GM18870 (cell line): Measurements from ENCODE around the gene TREM2.
A peak's percentile ranks its signal among the peaks of the same experiment; 100 is the strongest.
"Not testable (repeated sequence)": the region's sequence is repeated elsewhere in the genome, so short reads cannot be mapped to it uniquely, and the experiment has no call there.

ENCODE experiments used
- ATAC-seq: cut with Tn5 transposase; IDR thresholded peaks from one replicate; pipeline ENCODE4 v1.9.1; 2021; ENCODE audit warnings: moderate library complexity; ENCODE audit not compliant: unreplicated experiment

TREM2 gene

GRCh38 chr6:41162687-41163418 is at the start of gene TREM2:
Gene TREM2 (minus strand): TSS chr6:41163116. CDS start chr6:41163082, 34 bp downstream.
- no peak for ATAC-seq

GRCh38 chr6:41209547-41210320 is 46.8 kb upstream of the TREM2 start:
- ATAC-seq = no peak

GRCh38 chr6:41208439-41209106 is 45.7 kb upstream of the TREM2 start:
- ATAC-seq = no peak

- ATAC-seq = no peak
Observed at GRCh38 chr6:41204156-41204555, 41.2 kb upstream of the TREM2 start.

GRCh38 chr6:41201764-41202173 is 38.9 kb upstream of the TREM2 start:
- no peak for ATAC-seq

GRCh38 chr6:41200901-41201763 is 38.2 kb upstream of the TREM2 start, which contains the start of gene TREML2:
Gene TREML2 (minus strand): TSS chr6:41201149. CDS start chr6:41201008, 141 bp downstream.
- ATAC-seq = no peak

GRCh38 chr6:41200296-41200900 is 37.5 kb upstream of the TREM2 start:
- ATAC-seq = no peak

- ATAC-seq = peak; percentile 54
Observed at GRCh38 chr6:41199552-41200246, 36.8 kb upstream of the TREM2 start.

GRCh38 chr6:41197234-41197633 is 34.3 kb upstream of the TREM2 start:
- ATAC-seq = no peak

- ATAC-seq = no peak
Observed at GRCh38 chr6:41194386-41194785, 31.5 kb upstream of the TREM2 start.

- no peak for ATAC-seq
Observed at GRCh38 chr6:41193884-41194283, 31.0 kb upstream of the TREM2 start.

- no peak for ATAC-seq
Observed at GRCh38 chr6:41193171-41193734, 30.3 kb upstream of the TREM2 start.

GRCh38 chr6:41191569-41191968 is 28.7 kb upstream of the TREM2 start:
- no peak for ATAC-seq

- no peak for ATAC-seq
Observed at GRCh38 chr6:41190791-41191190, 27.9 kb upstream of the TREM2 start.

GRCh38 chr6:41189967-41190366 is 27.1 kb upstream of the TREM2 start:
- no peak for ATAC-seq

GRCh38 chr6:41189046-41189445 is 26.1 kb upstream of the TREM2 start:
- ATAC-seq = not testable (repeated sequence)

GRCh38 chr6:41187924-41188886 is 25.3 kb upstream of the TREM2 start:
- ATAC-seq = no peak

- no peak for ATAC-seq
Observed at GRCh38 chr6:41186031-41186562, 23.2 kb upstream of the TREM2 start.
